GM18861 (cell line): ENCODE results near the gene FOXC2.
A peak's percentile ranks its signal among the peaks of the same experiment; 100 is the strongest.
"Not testable (repeated sequence)": the region's sequence is repeated elsewhere in the genome, so short reads cannot be mapped to it uniquely, and the experiment has no call there.

ENCODE experiments used
- ATAC-seq: cut with Tn5 transposase; IDR thresholded peaks from one replicate; pipeline ENCODE4 v1.9.1; 2021; ENCODE audit not compliant: unreplicated experiment

Gene FOXC2

DNA sequence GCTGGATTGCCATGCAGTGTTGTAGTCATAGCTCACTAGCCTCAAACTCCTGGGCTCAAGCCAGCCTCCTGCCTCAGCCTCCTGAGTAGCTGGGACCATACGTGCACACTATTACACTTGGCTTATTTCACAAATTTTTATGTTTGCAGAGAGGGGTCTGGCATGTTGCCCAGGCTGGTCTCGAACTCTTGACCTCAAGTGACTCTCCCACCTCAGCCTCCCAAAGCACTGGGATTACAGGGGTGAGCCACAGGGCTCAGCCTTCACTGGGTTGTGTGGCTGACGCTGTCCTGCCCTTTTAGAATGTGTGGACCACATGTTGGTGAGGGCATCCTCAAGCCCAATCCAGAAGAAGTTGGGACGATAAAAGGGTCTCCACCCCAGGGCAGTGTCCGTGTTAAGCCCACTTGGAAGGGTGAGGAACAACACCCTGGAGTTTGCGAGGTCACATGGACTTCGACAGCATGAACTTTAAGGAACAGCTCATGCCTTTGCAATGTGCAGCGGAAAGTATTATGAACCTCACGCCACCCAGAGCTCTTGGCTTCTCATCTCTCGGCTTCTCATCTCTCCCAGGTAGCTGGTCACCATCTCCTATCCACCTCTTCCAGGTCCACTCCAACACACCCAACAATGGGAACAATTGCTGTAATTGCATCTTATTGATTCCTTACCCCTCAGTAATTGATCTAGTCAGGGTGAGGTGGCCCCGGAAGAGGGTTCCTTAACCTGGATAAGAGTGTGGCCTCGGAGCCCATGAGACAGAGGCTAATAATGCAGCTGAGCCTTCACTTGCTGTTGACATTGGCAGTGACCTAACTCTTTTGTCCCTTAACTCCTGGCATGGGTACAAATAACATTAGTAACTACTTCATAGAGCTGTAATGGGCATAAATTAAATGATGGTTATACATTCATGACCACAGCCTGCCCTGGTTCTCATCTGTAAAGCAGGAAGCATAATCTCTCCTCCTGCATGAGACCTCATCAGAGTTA is 18.4 kb downstream of the FOXC2 start:
- no peak for ATAC-seq

DNA sequence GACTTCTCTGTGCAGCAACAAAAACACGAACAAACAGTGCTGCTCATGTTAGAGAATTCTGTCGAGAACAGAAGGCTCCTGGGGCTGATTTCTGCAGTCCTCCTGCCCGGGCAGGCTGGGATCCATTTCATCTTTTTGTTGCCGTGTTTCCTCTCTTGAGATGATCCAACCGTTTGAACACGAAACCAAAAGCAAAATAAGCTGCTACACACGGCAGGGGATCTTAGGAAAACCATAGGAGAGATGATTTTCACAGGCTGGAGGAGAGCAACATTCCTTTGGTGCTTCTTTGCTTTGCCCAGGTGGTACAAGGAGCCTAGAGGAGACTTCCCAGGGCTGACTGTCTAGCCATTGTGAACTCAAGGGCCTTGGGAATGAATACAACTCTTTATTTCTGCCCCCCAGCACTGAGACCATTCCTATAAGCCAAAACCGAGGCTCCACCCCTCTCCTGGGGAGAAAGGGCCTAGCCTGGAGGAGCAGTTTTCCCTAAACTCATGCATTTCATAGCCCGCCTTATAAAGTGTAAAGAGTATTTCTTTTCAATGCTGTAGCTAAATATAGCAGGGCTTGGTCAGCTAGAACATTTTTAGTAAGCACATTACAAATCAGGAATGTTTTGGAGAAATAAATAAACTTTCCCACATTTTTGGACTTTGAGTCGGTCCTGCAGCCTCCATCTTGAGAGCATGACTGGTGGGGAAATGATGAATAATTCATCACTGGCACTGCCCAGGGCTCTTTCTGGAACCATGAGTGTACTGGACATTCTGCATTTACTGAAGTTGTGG is 19.4 kb downstream of the FOXC2 start:
- no peak for ATAC-seq

DNA sequence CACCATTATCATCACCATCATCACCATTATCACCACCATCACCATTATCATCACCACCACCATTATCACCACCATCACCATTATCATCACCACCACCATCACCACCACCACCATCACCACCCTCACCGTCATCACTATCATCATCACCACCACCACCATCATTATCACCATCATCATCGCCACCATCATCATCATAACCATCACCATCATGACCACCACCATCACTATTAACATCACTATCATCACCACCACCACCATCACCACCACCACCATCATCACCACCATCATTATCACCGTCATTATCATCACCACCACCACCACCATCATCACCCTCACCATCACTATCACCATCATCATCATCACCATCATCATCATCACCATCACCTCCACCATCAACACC is 20.9 kb downstream of the FOXC2 start:
- ATAC-seq, result no peak

DNA sequence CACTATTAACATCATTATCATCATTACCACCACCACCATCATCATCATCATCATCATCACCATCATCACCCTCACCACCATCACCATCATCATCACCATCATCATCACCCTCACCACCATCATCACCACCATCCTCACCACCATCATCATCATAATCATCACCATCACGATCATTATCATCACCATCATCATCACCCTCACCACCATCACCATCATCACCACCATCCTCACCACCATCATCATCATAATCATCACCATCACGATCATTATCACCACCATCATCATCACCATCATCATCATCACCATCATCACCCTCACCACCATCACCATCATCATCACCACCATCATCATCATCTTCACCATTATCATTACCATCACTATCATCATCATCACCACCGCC is 21.3 kb downstream of the FOXC2 start:
- not testable (repeated sequence) for ATAC-seq

DNA sequence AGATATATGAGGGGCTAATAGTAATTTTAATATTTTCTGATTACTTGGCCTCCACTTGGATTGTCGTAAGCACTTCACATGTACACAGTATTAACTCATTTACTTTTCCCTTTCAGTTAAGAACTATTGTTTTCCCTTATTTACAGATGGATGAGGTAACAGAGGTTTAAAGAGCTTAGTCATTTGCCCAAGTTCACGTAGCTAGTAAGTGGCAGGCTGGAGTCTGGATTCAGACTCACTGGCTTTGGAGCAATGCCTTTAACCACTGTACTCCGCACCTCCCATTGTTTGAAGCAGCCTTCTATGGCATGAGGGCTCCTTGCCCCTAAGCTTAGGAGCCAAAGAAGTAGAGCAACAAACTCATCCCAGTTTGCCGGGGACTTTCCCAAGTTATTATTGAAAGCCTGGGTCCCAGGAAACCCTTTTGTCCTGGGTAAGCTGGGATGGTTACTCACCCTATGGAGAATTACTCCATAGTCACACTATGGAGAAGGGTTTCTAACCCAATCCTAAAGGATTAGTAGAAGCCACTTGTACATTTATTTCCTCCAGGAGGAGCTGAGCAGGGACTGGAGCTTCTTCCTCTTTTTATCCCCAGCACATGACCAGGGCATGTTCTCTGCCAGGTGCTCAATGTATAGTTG is 24.0 kb downstream of the FOXC2 start:
- no peak for ATAC-seq

DNA sequence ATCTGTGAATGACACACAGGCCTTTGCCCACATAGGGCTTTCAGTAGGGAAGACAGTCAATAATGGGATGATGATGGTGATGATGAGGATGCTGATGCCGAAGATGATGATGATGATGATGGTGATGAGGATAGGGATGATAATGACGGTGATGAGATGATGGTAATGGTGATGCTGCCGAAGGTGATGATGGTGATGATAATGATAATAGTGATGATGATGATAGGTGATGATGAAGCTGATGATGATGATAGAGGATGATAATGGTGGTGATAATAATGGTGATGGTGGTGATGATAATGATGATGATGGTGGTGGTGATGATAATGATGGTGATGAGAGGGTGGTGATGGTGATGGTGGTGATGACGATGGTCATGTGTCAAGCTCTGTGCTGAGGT is 24.6 kb downstream of the FOXC2 start:
- ATAC-seq, result no peak

DNA sequence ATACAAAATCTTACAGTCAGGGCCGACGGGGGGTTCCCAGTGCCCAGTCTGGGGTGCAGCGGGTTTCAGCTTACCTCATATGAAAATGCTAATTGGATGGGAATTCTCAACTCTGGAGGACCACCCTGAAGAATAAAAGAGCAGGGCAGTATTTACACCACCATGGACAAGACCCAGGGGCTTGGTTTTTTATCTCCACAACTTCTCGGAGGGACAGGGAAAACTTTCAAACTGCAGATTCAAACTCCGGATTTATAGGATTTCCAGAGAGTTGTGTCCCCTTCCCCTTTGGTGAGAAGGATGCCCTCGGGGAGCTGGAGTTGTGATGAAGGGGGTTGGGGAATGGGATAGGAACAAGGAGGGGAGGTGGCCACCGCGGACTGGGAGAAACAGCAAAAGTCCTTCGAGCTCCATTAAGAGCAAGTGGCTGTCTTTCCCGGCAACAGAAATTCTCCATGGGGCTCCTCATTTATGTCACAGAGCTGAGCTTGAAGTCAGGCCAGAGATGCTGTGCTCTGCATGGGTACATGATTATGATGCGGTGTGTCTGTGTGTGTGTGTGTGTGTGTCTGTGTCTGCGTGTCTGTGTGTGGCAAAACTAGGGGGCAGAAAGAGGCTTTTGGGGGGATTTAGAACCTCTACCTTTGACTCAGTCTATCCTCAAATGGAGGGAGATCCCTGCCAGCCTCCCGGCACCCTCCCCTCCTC is 27.4 kb downstream of the FOXC2 start:
- no peak for ATAC-seq

DNA sequence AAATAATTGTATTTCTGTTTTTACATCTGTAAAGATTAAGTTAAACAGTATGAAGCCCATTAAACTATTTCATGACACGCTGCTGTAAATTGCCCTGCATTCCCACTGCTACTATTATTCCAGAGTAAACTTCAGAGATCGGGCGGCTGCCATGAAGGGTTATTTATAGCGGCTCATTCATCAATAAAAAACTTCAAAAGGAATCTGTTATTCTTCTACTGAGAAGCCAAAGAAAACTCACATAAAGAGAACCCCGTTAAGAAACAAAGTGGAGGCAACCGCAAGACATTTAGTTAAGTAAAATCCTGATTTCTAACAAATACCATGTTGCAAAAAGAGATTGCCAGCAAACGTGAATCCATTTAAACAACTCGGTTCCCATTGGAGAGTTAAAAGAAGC is 28.1 kb downstream of the FOXC2 start:
- no peak for ATAC-seq

DNA sequence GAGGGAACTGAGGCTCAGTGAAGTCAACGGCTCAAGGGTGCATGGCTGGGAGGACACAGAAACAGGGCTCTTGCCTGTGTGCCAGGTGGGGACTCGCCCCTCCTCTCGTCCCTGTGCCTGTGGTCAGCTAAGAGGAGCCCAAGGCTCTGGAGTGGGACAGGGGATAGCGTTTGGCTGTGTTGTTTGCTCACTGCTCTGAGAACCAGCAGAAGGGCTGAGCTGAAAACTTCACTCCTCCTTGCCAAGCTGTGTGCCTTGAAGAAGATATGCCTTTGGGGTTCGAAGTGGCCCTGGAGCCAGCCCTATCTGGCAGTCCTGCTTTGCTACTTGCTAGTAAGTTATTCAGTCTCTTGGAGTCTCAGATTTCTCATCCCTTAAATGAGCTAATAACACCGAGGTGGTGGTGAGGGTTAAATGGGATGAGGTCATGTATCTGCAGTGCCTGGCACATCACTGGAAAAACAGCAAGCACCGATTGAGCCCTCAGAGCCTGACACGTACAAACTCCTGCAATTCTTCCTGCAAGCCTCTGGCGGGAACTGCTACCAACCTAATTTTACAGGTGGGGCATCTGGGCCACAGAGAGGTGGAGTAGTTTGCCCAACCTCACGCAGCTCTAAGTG is 29.5 kb downstream of the FOXC2 start:
- ATAC-seq, result no peak

DNA sequence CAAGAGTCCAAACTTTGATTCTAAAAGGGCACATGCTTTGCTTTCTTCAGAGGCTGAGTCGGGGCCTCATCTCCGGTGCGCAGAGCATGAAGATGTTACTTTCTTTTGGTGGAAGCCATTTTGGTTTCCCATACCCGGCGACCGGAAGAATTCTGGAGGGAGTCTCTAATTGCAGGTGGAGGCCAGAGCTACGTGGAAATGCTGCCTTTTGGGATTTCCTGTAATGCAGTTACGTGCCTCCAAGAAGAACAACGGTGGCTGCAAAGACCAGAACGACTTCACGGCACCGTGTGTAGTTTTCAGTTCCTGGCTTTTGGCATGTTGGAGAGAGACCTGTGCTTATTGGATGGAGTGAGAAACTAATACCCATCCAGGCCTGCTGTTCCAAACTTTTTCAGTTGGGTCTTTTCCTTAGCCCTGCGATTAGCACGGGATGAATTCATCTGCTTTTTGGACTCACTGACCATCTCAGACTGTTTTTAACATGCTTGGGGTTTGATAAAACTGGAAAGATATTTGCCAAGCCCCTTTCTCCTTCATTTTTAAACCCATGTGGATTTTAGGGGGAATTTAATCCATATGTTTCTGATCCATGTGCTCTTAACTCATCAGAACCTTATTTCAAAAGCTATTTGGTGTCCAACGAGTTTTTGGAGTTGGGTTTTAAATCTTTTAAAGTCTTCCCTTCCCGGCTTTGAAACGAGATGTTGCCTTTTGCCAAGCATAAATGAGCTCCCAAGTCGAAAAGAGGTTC is 30.7 kb downstream of the FOXC2 start:
- ATAC-seq, result no peak

DNA sequence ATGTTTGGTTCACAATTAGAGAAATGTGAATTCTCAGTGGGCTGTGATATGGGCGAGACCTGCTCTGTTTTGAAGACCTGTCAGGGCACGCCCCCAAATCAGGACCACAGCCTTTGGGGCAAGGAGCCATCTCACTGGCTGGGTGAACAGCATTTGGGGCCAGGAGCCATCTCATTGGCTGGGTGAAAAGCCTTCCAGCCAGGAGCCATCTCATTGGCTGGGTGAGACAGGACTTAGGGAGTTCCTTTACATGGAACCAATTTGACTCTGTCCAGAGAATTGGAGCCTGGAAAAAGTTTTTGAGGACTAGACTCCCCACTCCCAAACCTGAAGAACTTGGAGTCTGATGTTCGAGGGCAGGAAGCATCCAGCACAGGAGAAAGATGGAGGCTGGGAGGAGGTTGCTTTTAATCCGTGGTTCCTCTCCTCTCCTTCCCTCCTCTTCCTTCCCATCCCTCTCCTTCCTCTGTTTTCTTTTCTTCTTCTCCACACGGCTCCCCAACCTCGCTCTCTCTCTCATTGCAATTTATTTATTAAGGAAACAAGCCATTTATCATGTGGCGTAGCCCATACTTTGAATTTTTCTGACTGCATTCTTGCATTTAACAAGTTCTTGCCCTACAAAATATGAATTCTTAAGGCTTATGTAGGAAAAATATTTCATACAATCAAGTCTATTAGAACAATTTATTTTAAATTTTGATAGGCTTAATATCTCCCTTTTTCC is 31.4 kb downstream of the FOXC2 start:
- no peak for ATAC-seq

DNA sequence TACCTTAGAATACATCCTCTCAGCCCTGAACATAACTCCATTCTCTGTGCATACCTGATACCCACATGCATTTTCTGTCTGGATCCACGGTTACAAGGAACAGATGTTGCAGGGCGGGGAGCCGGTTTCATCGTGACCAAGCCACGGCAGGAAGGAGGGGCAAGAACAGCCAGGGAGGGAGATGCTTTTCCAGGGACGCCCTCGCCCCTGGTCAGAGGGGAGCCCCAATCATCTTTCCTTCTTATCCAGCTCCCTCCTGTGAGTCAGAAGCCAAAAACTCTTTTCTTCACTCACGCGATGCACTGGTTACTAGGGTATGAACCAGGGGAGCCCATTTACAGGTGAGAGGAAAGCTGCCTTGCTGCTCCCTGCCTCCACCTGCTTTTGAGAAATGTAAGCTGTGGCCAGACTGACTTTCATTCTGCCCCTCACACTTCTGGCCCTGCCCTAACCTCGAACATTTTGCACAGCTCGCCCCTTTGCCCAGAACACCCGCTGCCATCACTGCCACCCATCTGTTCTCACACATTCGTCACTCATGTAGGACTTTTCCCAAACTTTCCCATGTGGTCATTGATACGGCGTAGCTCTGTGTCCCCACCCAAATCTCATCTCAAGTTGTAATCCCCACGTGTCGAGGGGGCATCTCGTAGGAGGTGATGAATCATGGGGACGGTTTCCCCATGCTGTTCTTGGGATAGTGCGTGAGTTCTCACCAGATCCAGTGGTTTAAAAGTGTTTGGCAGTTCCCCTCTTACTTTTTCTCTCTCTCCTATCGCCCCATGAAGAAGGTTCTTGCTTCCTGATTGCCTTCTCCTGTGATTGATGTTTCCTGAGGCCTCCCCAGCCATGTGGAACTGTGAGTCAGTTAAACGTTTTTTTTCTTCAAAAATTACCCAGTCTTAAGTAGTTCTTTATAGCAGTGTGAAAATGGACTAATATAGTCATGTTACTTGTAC is 32.3 kb downstream of the FOXC2 start:
- no peak for ATAC-seq

DNA sequence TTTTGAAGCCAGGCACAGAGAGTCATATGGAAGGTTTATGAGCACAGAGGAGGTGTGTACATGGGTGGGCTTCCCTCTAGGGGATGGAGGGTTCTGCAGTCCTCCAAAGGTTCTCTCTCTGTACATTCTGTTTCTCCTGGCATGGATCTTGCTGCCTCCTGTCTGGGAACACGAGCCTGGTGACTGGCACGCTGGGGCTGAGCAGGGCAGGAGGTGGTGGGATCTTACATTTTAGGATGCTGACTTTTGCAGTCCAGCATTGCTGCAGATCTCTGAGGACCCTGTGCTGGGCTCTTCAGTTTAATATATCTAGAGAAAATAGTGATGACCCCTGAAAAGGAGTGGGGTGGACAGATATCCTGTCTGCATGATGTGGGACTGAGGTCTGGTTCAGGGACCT is 34.7 kb downstream of the FOXC2 start:
- ATAC-seq, result no peak

DNA sequence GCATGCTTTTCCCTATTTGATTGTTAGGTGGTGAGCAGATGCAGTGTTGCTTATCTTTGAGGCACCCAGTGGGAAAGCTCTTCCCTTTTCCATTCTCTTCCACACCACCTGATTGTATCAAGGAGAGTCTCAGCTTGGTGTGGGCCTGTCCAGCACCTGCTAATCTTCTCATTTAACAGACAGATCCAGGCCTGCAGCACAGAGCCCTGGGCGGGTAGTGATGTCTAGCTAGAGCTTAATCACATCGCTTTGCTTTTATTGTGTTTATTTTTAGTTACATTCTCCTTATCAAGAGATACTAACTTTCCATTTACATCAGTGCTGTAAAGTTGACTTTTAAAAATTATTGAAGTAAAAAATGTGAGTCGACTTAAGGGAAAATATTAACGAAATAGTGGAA is 35.9 kb downstream of the FOXC2 start:
- ATAC-seq, result no peak

DNA sequence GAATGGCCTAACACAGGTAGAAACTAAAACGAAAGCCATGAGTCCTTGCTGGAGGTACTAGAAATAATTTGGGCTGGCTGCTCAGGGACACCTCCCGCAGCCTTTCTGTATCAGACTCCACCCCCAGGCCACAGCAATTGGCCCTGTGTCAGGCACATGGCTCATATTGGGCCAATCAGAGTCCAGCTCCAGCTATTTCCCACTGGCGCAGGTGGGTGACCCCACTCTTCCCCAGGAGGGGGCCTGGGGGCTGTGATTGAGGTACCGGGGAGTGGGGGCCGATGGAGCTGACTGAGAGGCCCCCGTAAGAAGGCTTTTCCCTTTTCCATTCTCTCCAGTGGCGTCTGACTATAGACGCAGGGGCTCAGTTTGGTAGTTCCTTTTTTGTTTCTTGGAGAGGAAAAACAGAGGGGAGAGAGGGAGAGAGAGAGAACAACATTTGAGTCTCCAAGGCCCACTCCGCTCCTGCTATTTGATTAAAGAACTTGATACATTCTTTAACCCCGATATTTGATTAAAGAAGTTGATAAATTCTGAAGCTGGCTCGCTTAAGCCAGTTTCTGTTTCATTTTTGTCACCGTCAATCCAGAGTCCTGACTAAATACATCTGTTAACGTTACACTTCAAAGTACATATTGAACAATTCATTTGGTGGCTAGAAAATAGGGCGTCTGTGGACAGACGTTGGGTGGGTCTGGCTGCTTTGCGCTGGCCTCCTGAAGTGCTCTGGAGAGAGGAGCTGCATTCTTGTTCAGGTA is 38.0 kb downstream of the FOXC2 start:
- ATAC-seq, result peak; percentile 62

DNA sequence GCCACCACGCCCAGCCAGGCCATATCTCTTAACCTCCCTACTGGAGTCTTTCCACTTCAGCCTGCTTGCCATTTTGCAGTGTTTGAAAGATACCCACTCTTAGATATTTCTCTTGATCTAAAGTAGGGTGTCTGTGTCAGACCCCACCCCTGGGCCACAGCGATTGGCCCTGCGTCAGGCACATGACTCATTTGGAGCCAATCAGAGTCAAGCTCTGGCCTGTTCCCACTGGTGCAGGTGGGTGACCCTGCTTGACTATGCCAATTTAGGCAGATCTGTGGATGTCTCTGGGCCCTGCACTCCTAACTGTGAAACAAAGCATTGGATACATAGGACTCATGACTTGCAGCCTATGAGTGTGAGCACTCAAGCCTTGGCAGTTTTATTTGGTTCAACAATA is 39.3 kb downstream of the FOXC2 start:
- no peak for ATAC-seq

DNA sequence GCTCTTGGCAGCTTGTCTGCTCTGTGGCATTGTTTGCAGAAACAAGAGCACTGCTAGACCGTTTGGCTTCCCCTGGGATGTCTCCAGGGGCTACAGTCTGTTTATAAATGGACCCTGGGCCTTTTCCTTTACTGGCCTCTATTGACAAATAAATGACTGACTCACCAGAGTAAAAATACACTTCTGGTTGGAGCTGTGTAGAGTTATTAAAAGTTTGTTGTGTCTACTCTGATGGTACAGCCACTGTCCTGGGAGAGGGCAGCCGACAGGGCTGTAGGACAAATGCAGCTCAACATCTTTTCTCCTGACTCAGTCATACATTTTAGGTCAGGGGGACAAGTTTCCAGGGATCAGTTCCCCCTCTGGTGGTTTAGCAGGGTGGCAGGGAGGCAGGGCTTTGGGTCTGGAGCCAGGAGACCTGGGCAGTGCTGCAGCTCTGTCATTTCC is 41.7 kb downstream of the FOXC2 start:
- ATAC-seq, result no peak
